ENCODE measurements around the gene SLIT1.

GRCh38 chr10:97116462-97117162, 69.1 kb downstream of the SLIT1 start:
- no peak for TF ChIP-seq FOXP2 (optimal IDR thresholded peaks at IDR 0.05; ENCODE audit: borderline replicate concordance, extremely low read depth, extremely low read length, insufficient read depth)
- TF ChIP-seq POLR2AphosphoS5 (IDR thresholded peaks at IDR 0.05; ENCODE audit: low read depth, low read length): no peak
